GM18858 (cell line): ENCODE results near the gene CCDC106.

Source experiments
- ATAC-seq: cut with Tn5 transposase; IDR thresholded peaks from one replicate; pipeline ENCODE4 v1.9.1; 2021; ENCODE audit not compliant: unreplicated experiment

The CCDC106 gene

GRCh38 chr19:55613930-55614710, 33.9 kb upstream of the CCDC106 start:
- ATAC-seq = no peak

GRCh38 chr19:55614711-55615542, 33.1 kb upstream of the CCDC106 start:
- no peak for ATAC-seq

- ATAC-seq = no peak
Observed at GRCh38 chr19:55615543-55616394, 32.2 kb upstream of the CCDC106 start.

- ATAC-seq = no peak
Observed at GRCh38 chr19:55616395-55616875, 31.6 kb upstream of the CCDC106 start.

GRCh38 chr19:55617426-55617825, 30.6 kb upstream of the CCDC106 start:
- no peak for ATAC-seq

GRCh38 chr19:55618426-55618825, 29.6 kb upstream of the CCDC106 start:
- no peak for ATAC-seq

- ATAC-seq = no peak
Observed at GRCh38 chr19:55619286-55619685, 28.7 kb upstream of the CCDC106 start.

- no peak for ATAC-seq
Observed at GRCh38 chr19:55620410-55621204, 27.4 kb upstream of the CCDC106 start.

- no peak for ATAC-seq
Observed at GRCh38 chr19:55621205-55621672, 26.8 kb upstream of the CCDC106 start.

GRCh38 chr19:55621673-55622231, 26.3 kb upstream of the CCDC106 start:
- no peak for ATAC-seq

- ATAC-seq = no peak
Observed at GRCh38 chr19:55622242-55622969, 25.6 kb upstream of the CCDC106 start.

GRCh38 chr19:55623130-55623529, 24.9 kb upstream of the CCDC106 start:
- ATAC-seq = no peak

GRCh38 chr19:55623561-55623960, 24.5 kb upstream of the CCDC106 start:
- ATAC-seq = no peak

GRCh38 chr19:55624109-55625003, 23.7 kb upstream of the CCDC106 start, which contains the start of gene ZNF784:
TSS of gene ZNF784 (minus strand) at chr19:55624566. CDS start at chr19:55624561, 5 bp downstream.
- ATAC-seq = no peak

GRCh38 chr19:55625004-55625326, 23.0 kb upstream of the CCDC106 start:
- no peak for ATAC-seq

- no peak for ATAC-seq
Observed at GRCh38 chr19:55626350-55626749, 21.7 kb upstream of the CCDC106 start.

- no peak for ATAC-seq
Observed at GRCh38 chr19:55632463-55632834, 15.6 kb upstream of the CCDC106 start.

GRCh38 chr19:55633861-55634260, 14.2 kb upstream of the CCDC106 start:
- ATAC-seq = no peak
